ENCODE measurements around the gene ADGRB3.

Gene ADGRB3

GRCh38 chr6:68637782-68638181 lies 2.7 kb downstream of the ADGRB3 start:
- TF ChIP-seq CTCF (conservative IDR thresholded peaks at IDR 0.05; ENCODE audit: low read depth, low read length), result no peak
- DNase-seq (ENCODE audit: low read depth), result no peak
- H3K4me3 ChIP-seq (ENCODE audit: low read length), result no peak overlapping the region

GRCh38 chr6:68638230-68638900 lies 3.3 kb downstream of the ADGRB3 start:
- DNase-seq (ENCODE audit: low read depth), result no peak
- H3K4me3 ChIP-seq (ENCODE audit: low read length), result no peak overlapping the region

GRCh38 chr6:68639211-68639610 lies 4.1 kb downstream of the ADGRB3 start:
- H3K4me3 ChIP-seq (ENCODE audit: low read length), result no peak overlapping the region
- no peak for DNase-seq (ENCODE audit: low read depth)

More at GRCh38 chr6:68638230-68638900, 3.3 kb downstream of the ADGRB3 start:
- TF ChIP-seq CTCF (conservative IDR thresholded peaks at IDR 0.05; ENCODE audit: low read depth, low read length), result peak; percentile 71

GRCh38 chr6:68639826-68640490 lies 4.9 kb downstream of the ADGRB3 start:
- TF ChIP-seq CTCF (conservative IDR thresholded peaks at IDR 0.05; ENCODE audit: low read depth, low read length), result no peak
- DNase-seq (ENCODE audit: low read depth), result no peak
- peak overlapping the region; percentile 13 for H3K4me3 ChIP-seq (ENCODE audit: low read length)

More at GRCh38 chr6:68639211-68639610, 4.1 kb downstream of the ADGRB3 start:
- TF ChIP-seq CTCF (conservative IDR thresholded peaks at IDR 0.05; ENCODE audit: low read depth, low read length), result no peak

- DNase-seq (ENCODE audit: low read depth), result no peak
- TF ChIP-seq CTCF (conservative IDR thresholded peaks at IDR 0.05; ENCODE audit: low read depth, low read length), result no peak
- peak overlapping the region; percentile 13 for H3K4me3 ChIP-seq (ENCODE audit: low read length)
Measured at GRCh38 chr6:68640491-68640835, 5.4 kb downstream of the ADGRB3 start.

GRCh38 chr6:68641172-68641571 lies 6.1 kb downstream of the ADGRB3 start:
- no peak for TF ChIP-seq CTCF (conservative IDR thresholded peaks at IDR 0.05; ENCODE audit: low read depth, low read length)
- no peak for DNase-seq (ENCODE audit: low read depth)
- no peak overlapping the region for H3K4me3 ChIP-seq (ENCODE audit: low read length)

- DNase-seq (ENCODE audit: low read depth), result no peak
- H3K4me3 ChIP-seq (ENCODE audit: low read length), result no peak overlapping the region
- no peak for TF ChIP-seq CTCF (conservative IDR thresholded peaks at IDR 0.05; ENCODE audit: low read depth, low read length)
Measured at GRCh38 chr6:68642081-68642480, 7.0 kb downstream of the ADGRB3 start.
